ENCODE data around the gene PIK3R1. TPM values are rescaled to one million over a fixed set of nuclear protein-coding genes. Genes with fewer than 3 reads are reported as not detected.

PIK3R1 gene
- total RNA-seq, 2 experiments from 2014 or later: 61.1 to 65.0 TPM

DNA sequence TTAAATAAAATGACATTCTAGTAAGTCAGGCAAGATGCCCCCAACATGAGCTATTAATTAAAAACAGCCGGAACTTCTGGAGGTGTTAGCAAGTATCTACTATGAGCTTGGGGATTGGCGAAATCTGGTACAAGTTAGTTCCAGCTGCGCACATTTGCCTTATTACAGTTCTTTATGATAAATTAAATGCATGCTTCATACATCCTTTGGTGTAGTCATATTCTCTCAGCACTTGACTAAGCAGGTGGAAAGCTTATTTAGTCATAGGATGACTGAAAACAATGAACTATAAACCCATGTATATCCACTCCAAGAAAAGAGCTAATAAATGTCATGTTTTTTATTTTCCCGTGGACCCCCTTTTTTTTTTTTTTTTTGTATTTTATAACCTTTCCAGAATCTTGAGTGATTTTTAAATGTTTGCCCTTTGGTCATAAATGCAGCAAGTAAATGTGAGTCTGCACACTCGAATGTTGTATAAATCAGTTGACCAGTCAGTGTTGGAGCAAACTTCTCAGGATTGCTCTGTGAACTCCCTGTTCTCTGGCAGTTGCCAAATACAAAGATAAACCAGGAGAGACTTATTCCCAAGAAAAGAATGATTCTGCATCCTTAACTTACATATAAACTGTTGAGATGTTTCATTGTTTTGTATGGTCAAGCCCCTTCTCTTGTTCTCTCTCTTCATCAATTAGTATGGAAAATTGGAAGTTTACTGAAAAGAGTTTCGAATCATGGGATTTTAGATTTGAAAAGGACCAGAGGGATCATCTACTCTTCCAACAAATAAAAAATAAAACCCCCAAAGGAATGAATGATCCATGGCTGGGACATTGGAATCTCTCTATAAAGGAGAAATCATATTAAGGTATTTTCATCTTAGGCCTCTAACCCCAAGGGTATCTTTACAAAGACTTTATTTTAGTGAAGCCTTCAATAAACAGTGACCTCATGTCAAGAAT is 38.3 kb downstream of the PIK3R1 start:
- Mint-ChIP-seq H3K36me3 (ENCODE audit: low read depth) (peaks cover 19% of the 10 kb centered on the region), H3K4me3 (no peak overlapping the region), H3K27ac (no peak overlapping the region), H3K9me3 (ENCODE audit: insufficient read depth) (no peaks in the 10 kb centered on the region), H3K27me3 (ENCODE audit: low read depth) (no peaks in the 10 kb centered on the region), H3K4me1 (ENCODE audit: low read depth) (peaks cover 78% of the 10 kb centered on the region)
- POLR2A ChIA-PET: interaction anchor here (2.1 kb wide), 1 partner anchor 38 kb away, joined by 11 read pairs; the partner anchor contains the start of gene PIK3R1
- ATAC-seq (no peak), DNase-seq (no peak)
- CTCF ChIA-PET: interaction anchor here (0.8 to 6.3 kb wide), 31 partner anchors 8 to 1045 kb away, joined by 3 to 47 read pairs (median 5); partner anchors contain the start of gene PIK3R1

DNA sequence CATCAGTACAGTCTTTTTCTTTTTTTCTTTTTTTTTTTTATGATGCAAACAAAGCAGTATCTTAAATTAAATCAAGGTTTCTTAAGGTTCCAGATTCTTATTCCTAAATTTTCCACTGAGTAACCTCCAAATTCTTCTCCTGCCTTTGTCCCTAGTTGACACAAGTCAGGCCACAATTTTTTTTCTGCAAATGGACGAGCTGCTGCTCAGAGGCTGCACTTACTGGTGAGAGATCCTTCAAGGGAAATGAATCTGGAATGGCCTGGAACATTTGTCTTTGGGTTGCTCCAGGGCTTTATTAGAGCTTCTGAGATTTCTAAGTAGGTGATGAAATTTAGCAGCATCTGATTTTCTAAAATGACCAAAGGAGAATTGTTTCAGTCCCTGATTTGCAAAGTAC is 39.3 kb downstream of the PIK3R1 start:
- no peaks in the 10 kb centered on the region for H3K27me3 Mint-ChIP-seq (ENCODE audit: low read depth)
- H3K4me3 Mint-ChIP-seq: no peak overlapping the region
- no peak overlapping the region for H3K27ac Mint-ChIP-seq
- DNase-seq (no peak), ATAC-seq (no peak)
- no peaks in the 10 kb centered on the region for H3K9me3 Mint-ChIP-seq (ENCODE audit: insufficient read depth)
- H3K4me1 Mint-ChIP-seq (ENCODE audit: low read depth): peaks cover 71% of the 10 kb centered on the region
- ChIA-PET POLR2A (interaction anchor here (0.9 to 1.0 kb wide), 2 partner anchors 38 to 39 kb away, joined by 3 read pairs; partner anchors contain the start of gene PIK3R1), CTCF (interaction anchor here (0.9 to 6.3 kb wide), 11 partner anchors 8 to 1033 kb away, joined by 3 to 39 read pairs (median 5); partner anchors contain the start of gene PIK3R1)
- H3K36me3 Mint-ChIP-seq (ENCODE audit: low read depth): peaks cover 22% of the 10 kb centered on the region

DNA sequence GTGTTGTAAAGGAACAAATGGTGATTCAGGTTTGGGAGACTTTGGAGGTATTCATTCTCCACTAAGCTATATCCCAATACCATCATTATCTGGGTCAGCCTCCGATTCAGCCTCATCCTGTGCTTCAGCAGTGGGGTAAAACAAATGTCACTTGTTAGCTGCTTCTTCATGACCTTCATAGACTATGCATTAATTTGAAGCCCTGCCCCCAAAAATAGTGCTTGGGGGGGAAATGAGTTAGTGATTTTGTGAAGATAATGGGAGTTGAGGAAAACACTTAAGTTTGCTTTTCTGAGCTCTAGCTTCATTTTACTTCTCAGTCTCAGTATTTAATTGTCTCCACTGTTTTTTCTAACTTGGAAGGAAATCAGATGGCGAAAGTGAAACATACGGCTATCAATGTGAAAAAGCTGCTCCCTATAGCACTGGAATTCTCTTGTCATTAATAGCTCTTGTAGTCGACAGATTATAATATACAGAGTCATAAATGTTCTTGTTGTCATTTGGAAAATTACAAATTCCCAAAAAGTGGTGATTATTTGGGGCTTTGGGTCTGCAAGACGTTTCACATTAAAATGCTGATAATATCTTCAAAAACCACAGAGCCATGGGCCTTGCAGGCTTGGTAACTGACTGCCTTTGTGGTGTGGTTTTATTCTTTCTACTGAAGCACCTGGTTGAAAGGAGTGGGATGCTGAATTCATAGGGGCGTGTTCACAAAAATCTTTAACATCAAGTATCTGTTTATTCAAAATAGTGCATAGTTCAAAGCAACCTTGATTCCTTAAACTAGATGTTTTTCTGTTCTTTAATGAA is 40.0 kb downstream of the PIK3R1 start:
- ChIA-PET POLR2A (interaction anchor here (0.9 to 1.8 kb wide), 3 partner anchors 17 to 40 kb away, joined by 3 to 4 read pairs (median 3); partner anchors contain the start of gene PIK3R1), CTCF (interaction anchor here (0.9 to 6.3 kb wide), 12 partner anchors 9 to 1033 kb away, joined by 3 to 39 read pairs (median 5); partner anchors contain the start of gene PIK3R1)
- no peaks in the 10 kb centered on the region for H3K9me3 Mint-ChIP-seq (ENCODE audit: insufficient read depth)
- ATAC-seq (peak; percentile 70), DNase-seq (no peak)
- peaks cover 71% of the 10 kb centered on the region for H3K4me1 Mint-ChIP-seq (ENCODE audit: low read depth)
- peaks cover 27% of the 10 kb centered on the region for H3K36me3 Mint-ChIP-seq (ENCODE audit: low read depth)
- no peaks in the 10 kb centered on the region for H3K27me3 Mint-ChIP-seq (ENCODE audit: low read depth)
- peak overlapping the region; percentile 61 for H3K4me3 Mint-ChIP-seq
- H3K27ac Mint-ChIP-seq: peak overlapping the region; percentile 40

DNA sequence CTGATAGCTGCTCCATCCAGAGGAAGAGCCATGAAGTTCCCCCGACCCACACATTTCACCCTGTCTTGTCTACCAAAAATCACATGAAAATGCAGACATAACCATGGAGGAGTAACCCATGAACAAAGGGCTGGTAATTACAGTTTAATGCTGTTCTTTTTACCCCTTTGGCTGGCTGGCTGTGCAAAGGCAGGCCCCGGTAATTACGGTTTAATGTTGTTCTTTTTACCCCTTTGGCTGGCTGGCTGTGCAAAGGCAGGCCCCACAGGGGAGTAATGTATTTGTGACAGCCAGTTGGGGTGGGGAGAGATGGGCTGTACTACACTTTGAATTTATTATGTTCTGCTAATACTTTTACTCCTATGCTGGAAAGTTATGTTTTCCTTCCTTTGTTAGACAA is 41.7 kb downstream of the PIK3R1 start:
- H3K9me3 Mint-ChIP-seq (ENCODE audit: insufficient read depth): no peaks in the 10 kb centered on the region
- peak overlapping the region; percentile 21 for H3K27ac Mint-ChIP-seq
- H3K4me1 Mint-ChIP-seq (ENCODE audit: low read depth): peaks cover 69% of the 10 kb centered on the region
- ATAC-seq: no peak
- H3K4me3 Mint-ChIP-seq: no peak overlapping the region
- CTCF ChIA-PET: interaction anchor here (1.6 to 6.3 kb wide), 5 partner anchors 11 to 1011 kb away, joined by 5 to 39 read pairs (median 12); no protein-coding TSS in a partner anchor
- peaks cover 28% of the 10 kb centered on the region for H3K36me3 Mint-ChIP-seq (ENCODE audit: low read depth)
- DNase-seq: no peak
- POLR2A ChIA-PET: no interaction called here
- H3K27me3 Mint-ChIP-seq (ENCODE audit: low read depth): no peaks in the 10 kb centered on the region

DNA sequence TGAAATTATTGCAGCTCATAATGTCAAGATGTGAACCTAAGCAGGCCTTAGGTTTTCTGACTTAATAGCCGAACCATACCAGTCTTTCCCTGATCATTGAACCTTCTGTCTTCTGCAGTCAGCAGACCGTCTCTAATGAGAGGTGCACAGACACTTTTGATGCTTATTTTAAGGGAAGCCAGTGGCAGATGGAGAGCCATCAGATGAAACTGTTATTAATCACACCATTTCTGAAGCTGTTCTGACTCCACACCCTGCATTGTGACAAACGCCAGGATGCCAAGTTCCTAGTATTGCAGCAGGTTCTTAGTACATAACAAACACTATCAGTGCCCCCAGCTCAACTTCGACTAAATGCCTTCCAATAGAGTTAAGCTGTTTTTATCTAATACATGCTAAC is 43.0 kb downstream of the PIK3R1 start:
- CTCF ChIA-PET: interaction anchor here (1.5 to 6.3 kb wide), 5 partner anchors 11 to 1012 kb away, joined by 4 to 39 read pairs (median 12); no protein-coding TSS in a partner anchor
- H3K27me3 Mint-ChIP-seq (ENCODE audit: low read depth): no peaks in the 10 kb centered on the region
- H3K4me1 Mint-ChIP-seq (ENCODE audit: low read depth): peaks cover 59% of the 10 kb centered on the region
- H3K9me3 Mint-ChIP-seq (ENCODE audit: insufficient read depth): no peaks in the 10 kb centered on the region
- no peak overlapping the region for H3K4me3 Mint-ChIP-seq
- no peak for ATAC-seq
- no peak for DNase-seq
- H3K27ac Mint-ChIP-seq: no peak overlapping the region
- POLR2A ChIA-PET: interaction anchor here (0.6 to 2.1 kb wide), 3 partner anchors 8 to 931 kb away, joined by 3 to 6 read pairs (median 4); partner anchors contain the start of genes CENPH and PIK3R1
- peaks cover 31% of the 10 kb centered on the region for H3K36me3 Mint-ChIP-seq (ENCODE audit: low read depth)

DNA sequence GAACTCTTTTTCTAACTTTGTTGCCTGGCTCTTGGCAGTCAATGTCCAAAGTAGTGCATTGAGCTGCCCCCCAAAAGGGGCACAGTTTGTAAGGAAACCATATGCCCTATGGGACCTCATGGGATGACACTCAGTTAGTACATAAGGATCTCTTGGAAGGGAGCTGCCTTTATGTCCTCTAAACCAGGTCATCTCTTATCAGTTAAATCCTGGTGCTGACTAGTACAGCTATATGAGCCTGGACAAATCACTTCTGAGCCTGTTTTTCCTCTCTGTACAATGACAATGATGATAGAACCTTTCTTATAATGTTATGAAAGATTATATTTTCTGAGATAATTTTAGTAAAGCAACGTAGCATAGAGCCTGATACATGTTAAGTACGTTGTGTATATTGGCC is 44.1 kb downstream of the PIK3R1 start:
- H3K27ac Mint-ChIP-seq: no peak overlapping the region
- H3K9me3 Mint-ChIP-seq (ENCODE audit: insufficient read depth): no peaks in the 10 kb centered on the region
- peaks cover 33% of the 10 kb centered on the region for H3K36me3 Mint-ChIP-seq (ENCODE audit: low read depth)
- ChIA-PET CTCF (interaction anchor here (0.9 to 6.3 kb wide), 5 partner anchors 9 to 1013 kb away, joined by 4 to 39 read pairs (median 5); no protein-coding TSS in a partner anchor), POLR2A (interaction anchor here (2.1 kb wide), 1 partner anchor 45 kb away, joined by 6 read pairs; the partner anchor contains the start of gene PIK3R1)
- peaks cover 62% of the 10 kb centered on the region for H3K4me1 Mint-ChIP-seq (ENCODE audit: low read depth)
- H3K4me3 Mint-ChIP-seq: no peak overlapping the region
- H3K27me3 Mint-ChIP-seq (ENCODE audit: low read depth): no peaks in the 10 kb centered on the region
- no peak for ATAC-seq
- no peak for DNase-seq

DNA sequence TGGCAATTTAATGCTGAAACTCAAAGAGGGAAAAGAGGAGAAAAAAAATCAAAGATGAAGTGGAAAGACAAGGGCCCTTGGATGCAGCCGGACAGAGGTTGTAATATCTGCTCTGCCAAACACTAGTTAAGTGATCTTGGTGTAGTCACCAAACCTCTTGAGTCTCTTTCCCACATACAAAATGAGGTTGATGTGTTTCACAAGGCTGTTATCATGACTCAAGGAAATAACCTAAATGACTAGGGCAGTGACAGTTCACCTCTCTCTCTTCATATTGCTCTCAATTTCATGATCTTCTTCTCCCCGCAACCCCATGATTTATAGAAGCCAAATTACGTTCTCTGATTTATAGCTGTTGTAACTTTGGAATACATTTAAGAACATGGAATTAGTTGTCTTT is 44.9 kb downstream of the PIK3R1 start:
- peaks cover 63% of the 10 kb centered on the region for H3K4me1 Mint-ChIP-seq (ENCODE audit: low read depth)
- H3K36me3 Mint-ChIP-seq (ENCODE audit: low read depth): peaks cover 34% of the 10 kb centered on the region
- no peak overlapping the region for H3K4me3 Mint-ChIP-seq
- CTCF ChIA-PET: interaction anchor here (0.9 to 6.3 kb wide), 3 partner anchors 9 to 26 kb away, joined by 4 to 39 read pairs (median 5); no protein-coding TSS in a partner anchor
- ATAC-seq: no peak
- H3K27ac Mint-ChIP-seq: no peak overlapping the region
- POLR2A ChIA-PET: interaction anchor here (0.6 to 1.2 kb wide), 2 partner anchors 20 to 183 kb away, joined by 3 read pairs; no protein-coding TSS in a partner anchor
- DNase-seq: no peak
- H3K27me3 Mint-ChIP-seq (ENCODE audit: low read depth): no peaks in the 10 kb centered on the region
- H3K9me3 Mint-ChIP-seq (ENCODE audit: insufficient read depth): no peaks in the 10 kb centered on the region

DNA sequence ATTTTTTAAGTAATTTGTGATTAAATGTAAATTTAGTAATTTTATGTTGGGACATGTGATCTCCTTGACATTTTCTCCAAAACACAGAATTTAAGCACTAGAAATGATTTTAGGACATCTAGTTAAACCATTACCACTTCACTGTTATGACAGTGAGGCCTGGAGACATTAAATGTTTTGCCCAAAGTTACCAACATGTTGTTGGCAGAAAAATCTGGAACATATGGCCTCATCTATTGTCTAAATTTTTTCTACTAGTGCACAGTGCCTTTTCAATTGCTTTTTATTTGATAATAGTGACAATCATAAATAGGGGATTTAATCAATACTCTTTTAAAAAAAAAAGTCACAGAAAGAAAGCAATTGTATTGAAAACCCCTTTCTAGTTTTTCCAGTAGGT is 45.6 kb downstream of the PIK3R1 start:
- POLR2A ChIA-PET: interaction anchor here (0.6 to 1.2 kb wide), 2 partner anchors 19 to 183 kb away, joined by 3 read pairs; no protein-coding TSS in a partner anchor
- DNase-seq: no peak
- H3K36me3 Mint-ChIP-seq (ENCODE audit: low read depth): peaks cover 34% of the 10 kb centered on the region
- H3K27me3 Mint-ChIP-seq (ENCODE audit: low read depth): no peaks in the 10 kb centered on the region
- H3K4me1 Mint-ChIP-seq (ENCODE audit: low read depth): peaks cover 63% of the 10 kb centered on the region
- no peaks in the 10 kb centered on the region for H3K9me3 Mint-ChIP-seq (ENCODE audit: insufficient read depth)
- H3K27ac Mint-ChIP-seq: no peak overlapping the region
- ATAC-seq: no peak
- H3K4me3 Mint-ChIP-seq: no peak overlapping the region
- CTCF ChIA-PET: interaction anchor here (0.6 to 1.5 kb wide), 3 partner anchors 8 to 22 kb away, joined by 3 to 5 read pairs (median 5); no protein-coding TSS in a partner anchor

DNA sequence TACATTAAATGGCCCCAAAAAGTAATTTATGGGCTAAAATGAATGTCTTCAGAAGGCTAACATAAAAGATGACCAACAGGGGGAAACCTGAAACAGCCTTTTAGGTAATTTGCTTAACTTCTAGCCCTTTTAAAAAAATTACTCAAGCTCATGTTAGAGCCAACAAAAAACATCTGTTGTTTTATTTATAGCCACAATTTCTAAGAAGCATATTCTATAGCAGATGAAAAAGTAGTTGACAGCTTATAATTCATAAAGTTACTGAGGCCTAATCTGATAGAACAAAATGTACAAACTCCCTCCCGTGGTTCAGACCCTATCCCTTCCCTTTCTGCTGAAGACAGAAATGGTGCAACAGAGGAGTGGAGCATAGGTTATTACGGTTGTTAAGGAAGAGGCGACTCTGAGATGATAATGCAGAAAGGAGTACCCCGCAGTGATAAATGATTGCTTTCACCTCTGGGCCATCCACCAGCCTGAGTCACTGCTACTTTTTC is 46.1 kb downstream of the PIK3R1 start:
- Mint-ChIP-seq H3K36me3 (ENCODE audit: low read depth) (peaks cover 32% of the 10 kb centered on the region), H3K27ac (no peak overlapping the region), H3K27me3 (ENCODE audit: low read depth) (no peaks in the 10 kb centered on the region), H3K4me3 (no peak overlapping the region), H3K9me3 (ENCODE audit: insufficient read depth) (no peaks in the 10 kb centered on the region), H3K4me1 (ENCODE audit: low read depth) (peaks cover 63% of the 10 kb centered on the region)
- ChIA-PET POLR2A (interaction anchor here (1.2 kb wide), 1 partner anchor 19 kb away, joined by 3 read pairs; no protein-coding TSS in a partner anchor), CTCF (interaction anchor here (0.6 to 1.4 kb wide), 2 partner anchors 9 to 23 kb away, joined by 3 to 5 read pairs; no protein-coding TSS in a partner anchor)
- DNase-seq (no peak), ATAC-seq (no peak)

DNA sequence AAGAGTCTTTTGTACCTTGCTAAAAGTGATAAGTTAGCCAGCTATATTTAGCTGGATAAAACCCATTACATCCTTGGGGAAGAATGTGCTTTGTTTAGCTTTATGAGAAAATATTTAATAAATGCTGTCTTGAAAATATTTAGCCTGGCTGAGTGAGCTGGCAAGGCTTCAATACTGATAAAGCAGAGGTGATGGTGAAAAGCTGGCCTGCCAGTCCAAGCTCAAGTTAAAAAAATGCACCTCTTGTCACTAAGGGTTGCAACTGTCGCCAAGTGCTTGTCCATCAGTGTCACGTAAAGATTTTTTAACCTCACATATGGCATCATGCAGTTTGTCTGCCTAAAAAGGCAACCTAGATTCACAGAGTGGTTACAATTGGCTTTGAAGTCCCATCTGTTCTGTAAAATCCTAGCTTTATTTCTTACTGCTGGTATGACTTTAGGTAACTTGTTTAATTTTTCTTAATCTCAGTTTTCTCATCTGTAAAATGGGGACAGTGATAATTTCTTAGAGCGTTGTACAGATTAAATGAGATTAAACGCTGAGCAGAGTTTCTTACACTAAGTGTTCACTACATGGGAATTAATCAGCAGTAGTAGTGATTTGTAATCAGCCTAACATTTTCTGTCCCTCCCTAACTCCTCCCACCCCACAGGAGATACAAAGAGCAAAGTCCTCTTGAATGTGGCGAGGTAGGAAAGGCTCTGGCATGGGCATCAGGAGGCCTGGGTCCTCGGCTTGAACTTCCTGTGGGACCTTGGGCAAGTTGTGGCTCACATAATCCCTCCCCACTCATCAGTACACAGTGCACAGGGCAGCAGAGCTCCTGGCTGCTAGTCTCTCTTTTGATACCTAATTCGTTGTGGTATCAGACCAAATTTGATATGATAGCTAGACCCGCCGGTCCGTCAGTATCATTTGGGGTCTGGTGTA is 48.7 kb downstream of the PIK3R1 start:
- Mint-ChIP-seq H3K4me1 (ENCODE audit: low read depth) (peaks cover 68% of the 10 kb centered on the region), H3K27ac (no peak overlapping the region), H3K36me3 (ENCODE audit: low read depth) (peaks cover 22% of the 10 kb centered on the region), H3K4me3 (no peak overlapping the region), H3K27me3 (ENCODE audit: low read depth) (no peaks in the 10 kb centered on the region), H3K9me3 (ENCODE audit: insufficient read depth) (no peaks in the 10 kb centered on the region)
- ChIA-PET CTCF (interaction anchor here (1.5 to 1.8 kb wide), 3 partner anchors 8 to 12 kb away, joined by 3 to 7 read pairs (median 4); no protein-coding TSS in a partner anchor), POLR2A (interaction anchor here (0.8 kb wide), 1 partner anchor 20 kb away, joined by 4 read pairs; no protein-coding TSS in a partner anchor)
- ATAC-seq (no peak), DNase-seq (no peak)

All from activated CD8-positive, alpha-beta T cell treated with anti-CD3 and anti-CD28 coated beads, Interleukin-2, amount 10 ng/mL, durations not matched to agents 7 days and 5 days (primary cell).